ENCODE results near the gene COL8A1. TPM values are rescaled to one million over a fixed set of nuclear protein-coding genes. Genes with fewer than 3 reads are reported as not detected.
A peak's percentile ranks its signal among the peaks of the same experiment; 100 is the strongest.

The COL8A1 gene
- total RNA-seq, 4 donors from 2014 or later = 2.2 to 8.6 (median 5.1) TPM

DNA sequence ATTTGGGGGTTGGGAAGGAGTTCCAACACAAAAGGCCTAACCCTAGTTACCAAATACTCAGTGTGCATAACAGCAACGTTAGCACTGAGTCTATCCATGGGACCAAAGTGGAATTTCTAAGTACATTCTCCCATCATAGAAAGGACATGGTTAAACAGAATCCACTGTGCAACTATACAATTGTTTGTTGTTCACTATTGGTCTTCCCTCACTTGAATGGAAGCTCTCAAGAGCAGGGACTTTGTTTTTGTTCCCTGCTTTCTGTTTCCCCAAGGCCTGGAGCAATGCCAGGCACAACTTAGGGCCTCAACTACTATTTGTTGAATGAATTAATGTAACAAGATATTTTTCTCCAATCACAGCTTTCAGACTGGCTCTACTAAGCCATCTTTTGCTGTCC is 25.6 kb downstream of the COL8A1 start:
- Histone ChIP-seq H3K27ac (no peak overlapping the region), H3K27me3 (no peaks in the 10 kb centered on the region)

DNA sequence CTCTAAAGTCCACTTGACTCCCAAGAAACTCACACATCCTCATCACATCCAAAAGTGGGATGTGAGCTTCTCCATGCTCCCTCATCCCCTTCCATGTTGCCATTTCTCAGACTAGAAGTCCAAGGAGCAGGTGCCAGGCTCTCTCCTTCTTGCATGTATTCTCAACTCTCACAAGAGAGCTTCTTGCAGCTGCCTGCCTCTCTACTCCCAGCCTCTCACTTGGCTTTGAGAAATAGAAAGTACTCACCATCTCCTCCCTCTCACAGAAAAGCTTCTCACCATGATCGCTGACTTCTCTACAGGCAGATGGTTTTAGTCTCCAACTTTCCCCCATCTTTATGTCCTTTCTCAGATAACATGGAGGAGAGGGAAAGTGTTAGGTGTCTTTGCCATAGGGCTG is 26.6 kb downstream of the COL8A1 start:
- ATAC-seq (no peak), DNase-seq (no peak)
- Histone ChIP-seq H3K4me1 (no peaks in the 10 kb centered on the region), H3K9me3 (no peaks in the 10 kb centered on the region), H3K4me3 (no peak overlapping the region), H3K36me3 (no peaks in the 10 kb centered on the region), H3K27me3 (no peaks in the 10 kb centered on the region), H3K27ac (no peak overlapping the region)
- no peak for TF ChIP-seq POLR2A (IDR thresholded peaks at IDR 0.05)
- TF ChIP-seq, protein P1, sequence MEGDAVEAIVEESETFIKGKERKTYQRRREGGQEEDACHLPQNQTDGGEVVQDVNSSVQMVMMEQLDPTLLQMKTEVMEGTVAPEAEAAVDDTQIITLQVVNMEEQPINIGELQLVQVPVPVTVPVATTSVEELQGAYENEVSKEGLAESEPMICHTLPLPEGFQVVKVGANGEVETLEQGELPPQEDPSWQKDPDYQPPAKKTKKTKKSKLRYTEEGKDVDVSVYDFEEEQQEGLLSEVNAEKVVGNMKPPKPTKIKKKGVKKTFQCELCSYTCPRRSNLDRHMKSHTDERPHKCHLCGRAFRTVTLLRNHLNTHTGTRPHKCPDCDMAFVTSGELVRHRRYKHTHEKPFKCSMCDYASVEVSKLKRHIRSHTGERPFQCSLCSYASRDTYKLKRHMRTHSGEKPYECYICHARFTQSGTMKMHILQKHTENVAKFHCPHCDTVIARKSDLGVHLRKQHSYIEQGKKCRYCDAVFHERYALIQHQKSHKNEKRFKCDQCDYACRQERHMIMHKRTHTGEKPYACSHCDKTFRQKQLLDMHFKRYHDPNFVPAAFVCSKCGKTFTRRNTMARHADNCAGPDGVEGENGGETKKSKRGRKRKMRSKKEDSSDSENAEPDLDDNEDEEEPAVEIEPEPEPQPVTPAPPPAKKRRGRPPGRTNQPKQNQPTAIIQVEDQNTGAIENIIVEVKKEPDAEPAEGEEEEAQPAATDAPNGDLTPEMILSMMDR (IDR thresholded peaks at IDR 0.05 in 4 of 5, conservative IDR thresholded peaks at IDR 0.05 in 1 of 5) = no peak
- in situ Hi-C loops (cut with MboI; ENCODE audit: low sequenced_read_pairs in 4 of 4) = no loop called here
- intact Hi-C loops (cut with DNase I; ENCODE audit: low total_unique reads) = no loop called here

More for the DNA sequence above, 25.6 kb downstream of the COL8A1 start:
- DNase-seq (no peak), ATAC-seq (no peak)
- Histone ChIP-seq H3K9me3 (no peaks in the 10 kb centered on the region), H3K4me3 (no peak overlapping the region), H3K36me3 (no peaks in the 10 kb centered on the region), H3K4me1 (no peaks in the 10 kb centered on the region)
- intact Hi-C loops (cut with DNase I; ENCODE audit: low total_unique reads) = no loop called here
- in situ Hi-C loops (cut with MboI; ENCODE audit: low sequenced_read_pairs in 4 of 4) = no loop called here
- TF ChIP-seq, protein P1 (IDR thresholded peaks at IDR 0.05 in 4 of 5, conservative IDR thresholded peaks at IDR 0.05 in 1 of 5) = no peak
- no peak for TF ChIP-seq POLR2A (IDR thresholded peaks at IDR 0.05)

DNA sequence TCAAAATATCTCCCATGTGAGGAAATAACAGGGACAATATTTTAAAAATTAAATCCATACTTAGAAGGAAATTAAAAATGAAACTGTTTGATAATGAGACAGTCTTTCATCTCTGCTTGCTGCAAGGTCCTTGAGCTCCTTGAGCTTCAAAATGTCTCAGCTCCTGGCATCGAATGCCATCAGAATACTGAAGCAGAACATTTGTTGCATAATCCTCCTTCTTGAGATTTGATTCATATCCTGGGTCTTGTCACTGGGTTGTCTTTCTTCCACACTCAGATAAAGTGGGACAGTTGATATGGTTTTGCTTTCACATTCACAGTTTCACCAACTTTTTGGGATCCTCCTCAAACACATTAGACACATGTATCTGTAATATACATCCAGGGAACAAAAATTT is 27.8 kb downstream of the COL8A1 start:
- Histone ChIP-seq H3K9me3 (no peaks in the 10 kb centered on the region), H3K36me3 (no peaks in the 10 kb centered on the region), H3K27ac (no peak overlapping the region), H3K4me3 (no peak overlapping the region), H3K27me3 (no peaks in the 10 kb centered on the region), H3K4me1 (no peaks in the 10 kb centered on the region)
- no peak for TF ChIP-seq POLR2A (IDR thresholded peaks at IDR 0.05)
- TF ChIP-seq, protein P1 (IDR thresholded peaks at IDR 0.05 in 4 of 5, conservative IDR thresholded peaks at IDR 0.05 in 1 of 5) = no peak
- intact Hi-C loops (cut with DNase I; ENCODE audit: low total_unique reads) (no loop called here), in situ Hi-C loops (cut with MboI; ENCODE audit: low sequenced_read_pairs in 4 of 4) (no loop called here)
- ATAC-seq = peak in 1 of 2 donors; percentile 73
- DNase-seq = no peak

DNA sequence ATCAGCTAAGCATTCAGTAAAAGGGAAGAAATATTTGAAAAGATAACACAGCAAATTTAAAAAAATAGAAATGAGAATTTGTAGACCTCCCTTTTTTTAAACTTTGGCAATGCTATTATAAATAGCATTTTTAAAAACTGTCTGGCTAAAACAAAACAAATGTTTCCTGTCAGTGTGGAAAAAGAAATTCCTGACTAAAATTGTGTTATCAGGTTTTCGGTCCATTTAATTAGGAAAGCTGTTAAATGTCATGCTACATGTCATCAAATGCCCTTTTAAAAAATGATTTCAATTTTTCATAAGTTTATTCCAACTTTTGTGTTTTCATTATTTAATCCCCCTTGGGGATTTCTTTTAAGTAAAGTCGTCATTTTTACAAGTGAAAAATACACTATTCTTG is 29.6 kb downstream of the COL8A1 start:
- Histone ChIP-seq H3K9me3 (no peaks in the 10 kb centered on the region), H3K27me3 (no peaks in the 10 kb centered on the region), H3K4me3 (no peak overlapping the region), H3K36me3 (no peaks in the 10 kb centered on the region), H3K4me1 (no peaks in the 10 kb centered on the region), H3K27ac (no peak overlapping the region)
- TF ChIP-seq, protein P1 (IDR thresholded peaks at IDR 0.05 in 4 of 5, conservative IDR thresholded peaks at IDR 0.05 in 1 of 5) = no peak
- TF ChIP-seq POLR2A (IDR thresholded peaks at IDR 0.05) = no peak
- in situ Hi-C loops (cut with MboI; ENCODE audit: low sequenced_read_pairs in 4 of 4) = no loop called here
- intact Hi-C loops (cut with DNase I; ENCODE audit: low total_unique reads) = no loop called here
- no peak for ATAC-seq
- DNase-seq = no peak

DNA sequence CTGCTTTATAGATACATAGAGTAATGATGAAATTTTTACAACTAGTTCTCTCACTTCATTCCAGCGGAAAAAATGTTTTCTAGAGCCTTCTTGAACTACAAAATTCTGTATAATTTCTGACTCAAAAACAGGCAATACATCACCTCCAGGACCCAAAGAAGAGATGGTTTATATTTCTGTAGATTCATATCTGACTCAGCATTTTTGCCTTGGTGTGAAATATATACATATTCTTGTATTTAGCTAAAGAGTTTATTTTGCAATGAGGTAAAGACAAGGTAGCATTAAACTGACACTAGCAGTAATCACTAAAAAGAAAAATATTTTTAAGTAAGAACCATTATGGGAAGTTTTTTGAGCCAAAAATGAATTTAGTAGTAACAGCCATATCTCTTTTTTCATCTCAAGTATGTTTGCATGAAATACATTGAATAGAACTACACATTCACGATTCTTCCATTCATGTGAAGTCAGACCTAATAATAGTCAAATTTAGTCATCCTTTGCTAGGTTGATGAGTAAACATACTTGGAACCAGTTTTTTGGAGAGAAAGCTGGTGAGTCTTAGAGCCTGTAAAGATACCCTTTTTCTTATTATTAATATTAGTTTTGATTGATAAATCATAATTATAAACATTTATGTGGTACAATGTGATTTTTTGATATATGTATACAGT is 31.6 kb downstream of the COL8A1 start:
- H3K4me3 ChIP-seq = no peak overlapping the region
- no peaks in the 10 kb centered on the region for H3K9me3 ChIP-seq
- no peaks in the 10 kb centered on the region for H3K27me3 ChIP-seq
- H3K4me1 ChIP-seq = no peaks in the 10 kb centered on the region
- no peak for DNase-seq
- intact Hi-C loops (cut with DNase I; ENCODE audit: low total_unique reads) (no loop called here), in situ Hi-C loops (cut with MboI; ENCODE audit: low sequenced_read_pairs in 4 of 4) (no loop called here)
- H3K36me3 ChIP-seq = no peaks in the 10 kb centered on the region
- ATAC-seq = no peak
- no peak for TF ChIP-seq POLR2A (IDR thresholded peaks at IDR 0.05)
- TF ChIP-seq, protein P1 (IDR thresholded peaks at IDR 0.05 in 4 of 5, conservative IDR thresholded peaks at IDR 0.05 in 1 of 5) = no peak
- no peak overlapping the region for H3K27ac ChIP-seq

All from gastrocnemius medialis (tissue), 4 donors.